SU-DHL-6 (cell line): ENCODE measurements around the gene TMSB15B.

ENCODE experiments used
- CTCF ChIP-seq: fragments of 200-600 bp; sonication (generic); IDR thresholded peaks from one replicate; pipeline ENCODE4 v1.5.1; 2017; ENCODE audit warnings: antibody characterized with exemption, mild to moderate bottlenecking, low read length, moderate library complexity; ENCODE audit not compliant: insufficient read depth, poor library complexity, severe bottlenecking
- EZH2phosphoT487 ChIP-seq: fragments of 200-600 bp; sonication (generic), shearing (Covaris generic); conservative IDR thresholded peaks from 2 replicates; pipeline ENCODE4 v1.6.1; 2018; ENCODE audit warnings: mild to moderate bottlenecking, antibody characterized with exemption, low read length, moderate library complexity, mixed read lengths

- no peak for TF ChIP-seq CTCF
- no peak for TF ChIP-seq EZH2phosphoT487
These were observed 12.9 kb upstream of the TMSB15B start for GRCh38 chrX:103949506-103949905.
